ENCODE measurements around the gene IL20RA. TPM values are rescaled to one million over a fixed set of nuclear protein-coding genes. Genes with fewer than 3 reads are reported as not detected.

Gene IL20RA
- total RNA-seq, 2 experiments from 2014 or later: not detected

DNA sequence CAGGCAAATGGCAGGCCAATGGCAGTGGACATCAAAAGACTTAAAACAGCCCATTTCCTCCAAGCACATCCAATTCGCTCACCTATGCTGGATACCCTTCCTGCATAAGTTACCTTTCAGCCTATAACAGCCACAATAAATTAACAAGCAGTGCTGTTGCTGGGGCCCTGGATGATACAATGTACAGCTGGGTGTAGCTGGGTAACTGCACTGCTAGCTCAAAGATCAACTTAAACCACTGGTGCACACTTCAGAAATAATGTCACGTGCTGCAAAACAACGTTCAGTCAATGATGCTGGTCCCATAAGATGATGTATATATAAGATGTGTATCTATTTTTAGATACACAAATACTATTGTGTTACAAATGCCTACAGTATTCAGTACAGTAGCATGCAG is 13.6 kb downstream of the IL20RA start:
- H3K27me3 Mint-ChIP-seq: peaks cover 87% of the 10 kb centered on the region
- H3K4me3 Mint-ChIP-seq: no peak overlapping the region
- peaks cover 7% of the 10 kb centered on the region for H3K9me3 Mint-ChIP-seq
- ATAC-seq (ENCODE audit: low read depth): no peak
- POLR2A ChIA-PET: no interaction called here
- no peak overlapping the region for H3K27ac Mint-ChIP-seq
- no peak for DNase-seq
- H3K4me1 Mint-ChIP-seq: peaks cover 18% of the 10 kb centered on the region
- no peaks in the 10 kb centered on the region for H3K36me3 Mint-ChIP-seq

DNA sequence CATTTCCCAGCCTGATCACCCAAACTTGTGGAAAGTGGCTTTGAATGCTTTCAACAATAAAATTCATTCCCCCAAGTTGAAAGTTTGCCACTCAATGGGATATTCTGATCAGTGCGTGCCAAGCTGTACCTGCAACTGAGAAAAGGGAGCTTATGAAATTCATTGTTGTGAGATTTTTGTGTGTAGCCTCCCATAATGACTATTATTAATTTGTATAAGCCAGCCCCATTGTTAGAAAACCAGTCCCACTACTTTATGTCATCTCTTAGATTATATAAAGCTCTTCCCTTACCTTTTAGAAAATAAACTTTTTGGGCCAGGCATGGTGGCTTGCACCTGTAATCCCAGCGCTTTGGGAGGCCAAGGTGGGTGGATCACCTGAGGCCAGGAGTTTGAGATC is 15.9 kb downstream of the IL20RA start:
- POLR2A ChIA-PET: no interaction called here
- no peak for ATAC-seq (ENCODE audit: low read depth)
- Mint-ChIP-seq H3K36me3 (no peaks in the 10 kb centered on the region), H3K27me3 (peaks cover 92% of the 10 kb centered on the region), H3K4me3 (no peak overlapping the region), H3K27ac (no peak overlapping the region), H3K9me3 (peaks cover 5% of the 10 kb centered on the region), H3K4me1 (peaks cover 14% of the 10 kb centered on the region)
- no peak for DNase-seq

DNA sequence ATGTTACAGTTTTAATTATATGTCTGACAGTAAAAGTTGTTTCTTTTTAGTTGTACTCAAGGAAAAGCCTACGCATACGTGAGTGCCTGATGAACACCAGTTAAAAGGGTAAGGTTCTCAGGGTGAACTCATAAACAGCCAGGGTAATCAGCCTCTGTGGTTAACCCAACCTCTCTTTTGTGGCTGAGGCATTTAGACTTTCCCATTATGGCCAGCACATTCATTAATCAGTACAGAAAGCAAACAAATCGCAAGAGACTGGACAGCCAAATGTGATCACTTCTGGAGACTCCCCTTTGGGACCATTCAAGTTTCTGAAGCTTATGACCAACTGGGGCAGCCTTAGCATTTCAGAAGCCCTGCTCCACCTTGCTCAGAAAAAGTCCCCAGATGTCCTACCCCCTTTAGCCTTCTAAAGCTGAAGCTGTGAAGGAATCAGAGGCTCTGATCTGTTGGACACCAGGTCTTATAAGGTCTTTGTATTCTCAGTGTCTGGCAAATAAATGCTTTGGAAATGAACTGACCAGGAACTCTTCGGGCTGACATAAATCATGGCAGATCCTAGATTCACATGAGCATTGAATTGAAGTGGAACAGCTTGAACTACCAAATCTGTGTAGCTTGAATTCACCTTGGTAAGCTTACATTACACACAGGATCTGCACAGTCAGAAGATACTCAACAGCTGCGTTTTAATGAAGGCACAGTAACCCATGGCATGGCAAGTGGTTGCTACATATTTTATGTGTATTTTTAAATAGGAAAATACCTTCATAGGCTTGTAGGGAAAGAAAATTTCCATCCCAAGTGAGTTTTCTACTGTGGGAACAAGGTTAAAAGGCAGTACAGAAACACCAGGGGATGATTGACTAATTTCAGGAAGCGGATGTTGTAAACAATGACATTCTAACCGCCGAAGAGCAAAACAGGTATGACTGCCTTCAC is 18.7 kb downstream of the IL20RA start:
- H3K27me3 Mint-ChIP-seq: peaks cover 79% of the 10 kb centered on the region
- DNase-seq (no peak), ATAC-seq (ENCODE audit: low read depth) (no peak)
- H3K27ac Mint-ChIP-seq: no peak overlapping the region
- POLR2A ChIA-PET: no interaction called here
- H3K4me3 Mint-ChIP-seq: no peak overlapping the region
- H3K4me1 Mint-ChIP-seq: peaks cover 2% of the 10 kb centered on the region
- H3K36me3 Mint-ChIP-seq: no peaks in the 10 kb centered on the region
- H3K9me3 Mint-ChIP-seq: no peaks in the 10 kb centered on the region

DNA sequence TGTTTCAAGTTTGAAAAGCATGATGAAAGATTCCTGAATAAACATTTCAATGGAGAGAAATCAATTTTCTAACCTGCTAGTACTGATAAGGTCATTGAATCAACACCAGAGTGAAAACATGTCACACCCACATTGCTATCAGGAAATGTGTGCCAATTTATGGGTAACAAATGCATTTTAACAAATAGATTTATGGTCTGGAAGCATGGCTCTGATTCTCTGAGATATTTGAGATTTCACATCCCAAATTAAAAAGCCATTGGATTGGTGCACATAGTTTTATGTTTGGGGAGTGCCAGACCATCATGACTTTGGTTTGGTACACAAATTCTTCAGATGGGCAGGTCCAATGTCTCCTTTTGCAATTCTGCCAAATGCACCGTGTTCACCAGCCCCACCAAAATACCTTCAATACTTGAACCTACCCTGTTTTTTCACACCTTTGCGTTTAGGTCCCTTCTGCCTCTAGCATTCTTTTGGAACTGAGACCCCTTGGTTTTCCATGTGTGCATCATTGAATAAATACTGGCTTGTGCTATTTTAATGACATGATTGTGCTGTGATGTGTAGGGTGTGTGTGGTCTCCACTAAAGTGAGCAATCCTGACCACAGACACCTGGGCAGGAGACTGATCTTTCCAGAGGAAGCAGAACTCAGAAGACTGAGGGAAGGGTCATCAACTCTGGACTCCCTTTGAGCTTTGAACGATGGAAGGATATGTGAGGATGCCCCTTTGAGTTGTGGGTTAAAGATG is 20.4 kb downstream of the IL20RA start:
- Mint-ChIP-seq H3K4me1 (peaks cover 2% of the 10 kb centered on the region), H3K9me3 (no peaks in the 10 kb centered on the region), H3K27me3 (peaks cover 79% of the 10 kb centered on the region), H3K4me3 (no peak overlapping the region), H3K27ac (no peak overlapping the region), H3K36me3 (no peaks in the 10 kb centered on the region)
- POLR2A ChIA-PET: no interaction called here
- DNase-seq: no peak
- ATAC-seq (ENCODE audit: low read depth): no peak

DNA sequence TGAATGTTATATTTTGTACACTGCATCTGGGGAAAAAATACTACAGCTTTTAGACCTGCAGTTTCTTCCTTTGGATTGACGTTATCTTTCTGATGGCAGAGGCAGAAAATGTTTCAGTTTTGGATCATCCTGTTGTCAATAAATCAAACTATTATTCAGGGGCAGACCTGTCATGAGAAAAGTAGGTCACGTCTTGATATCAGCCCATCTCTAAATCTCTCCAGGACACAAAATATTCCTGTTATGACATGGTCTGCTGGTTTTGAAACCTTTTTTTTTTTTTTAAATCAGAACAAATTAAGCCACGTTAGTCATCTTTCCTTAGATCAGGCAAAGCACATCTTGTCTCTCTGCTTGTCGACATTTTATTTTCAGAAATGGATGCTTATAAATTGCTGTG is 24.0 kb downstream of the IL20RA start:
- no peaks in the 10 kb centered on the region for H3K36me3 Mint-ChIP-seq
- H3K9me3 Mint-ChIP-seq: no peaks in the 10 kb centered on the region
- POLR2A ChIA-PET: no interaction called here
- no peak overlapping the region for H3K27ac Mint-ChIP-seq
- H3K4me1 Mint-ChIP-seq: peaks cover 3% of the 10 kb centered on the region
- DNase-seq (no peak), ATAC-seq (ENCODE audit: low read depth) (no peak)
- no peak overlapping the region for H3K4me3 Mint-ChIP-seq
- H3K27me3 Mint-ChIP-seq: peaks cover 77% of the 10 kb centered on the region

DNA sequence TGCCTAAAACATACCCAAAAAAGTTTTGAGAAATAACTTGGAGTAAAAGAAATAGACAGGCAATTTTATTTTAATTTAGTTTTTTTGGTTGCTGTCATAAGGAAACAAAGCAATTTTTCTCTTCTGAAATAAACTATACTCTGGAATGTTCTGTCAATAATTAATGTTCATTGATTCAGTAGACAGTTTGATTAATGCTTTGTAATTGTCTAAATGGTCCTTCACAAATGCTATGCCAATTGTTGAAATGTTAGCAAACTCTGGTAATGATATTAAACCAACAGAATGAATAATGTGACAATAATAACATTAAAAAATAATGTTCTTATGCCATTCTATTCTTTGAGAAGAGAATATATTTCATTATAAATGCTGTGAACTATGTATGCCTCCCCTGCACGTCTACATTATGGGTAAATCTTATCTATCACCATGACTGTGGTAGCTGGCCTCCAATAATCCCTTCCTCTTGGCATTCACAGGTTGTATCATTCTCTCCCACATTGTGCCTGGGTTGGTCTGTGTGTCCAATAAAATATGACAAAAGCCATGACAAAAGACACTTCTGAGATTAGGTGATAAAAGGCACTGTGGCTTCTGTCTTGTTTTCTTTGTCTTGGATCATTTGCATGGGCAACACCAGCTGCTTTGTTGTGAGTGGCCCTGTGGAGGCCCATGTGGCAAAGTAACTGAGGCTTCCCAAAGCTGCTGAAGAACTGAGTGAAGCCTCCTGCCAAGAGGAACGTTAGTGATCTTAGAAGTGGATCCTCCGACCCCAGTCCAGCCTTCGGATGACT is 25.1 kb downstream of the IL20RA start:
- Mint-ChIP-seq H3K9me3 (no peaks in the 10 kb centered on the region), H3K4me1 (peaks cover 3% of the 10 kb centered on the region), H3K27me3 (peaks cover 77% of the 10 kb centered on the region), H3K4me3 (no peak overlapping the region), H3K36me3 (no peaks in the 10 kb centered on the region), H3K27ac (no peak overlapping the region)
- ATAC-seq (ENCODE audit: low read depth): no peak
- DNase-seq: no peak
- POLR2A ChIA-PET: no interaction called here

DNA sequence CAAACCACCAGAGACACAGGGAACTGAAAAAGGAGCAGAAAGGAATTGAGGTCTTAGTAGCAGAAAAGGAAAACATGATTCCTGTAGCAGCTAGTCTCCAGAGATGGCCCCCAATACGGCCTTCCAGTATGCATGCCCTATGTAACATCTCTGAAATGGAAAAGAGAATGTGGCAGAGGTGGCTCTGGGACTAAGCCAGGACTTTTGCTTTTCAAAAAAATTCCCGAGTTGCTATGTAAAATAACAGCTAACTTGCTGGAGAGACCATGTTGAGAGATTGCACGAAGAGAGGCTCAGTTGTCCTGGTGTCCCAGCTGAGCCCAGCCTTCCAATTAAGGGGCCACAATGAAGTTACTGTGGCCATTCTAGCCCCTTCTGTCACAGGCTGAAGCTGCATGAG is 27.7 kb downstream of the IL20RA start:
- Mint-ChIP-seq H3K36me3 (no peaks in the 10 kb centered on the region), H3K9me3 (no peaks in the 10 kb centered on the region), H3K4me3 (no peak overlapping the region), H3K27ac (no peak overlapping the region), H3K4me1 (peaks cover 2% of the 10 kb centered on the region), H3K27me3 (peaks cover 74% of the 10 kb centered on the region)
- no peak for DNase-seq
- ATAC-seq (ENCODE audit: low read depth): no peak
- POLR2A ChIA-PET: no interaction called here

DNA sequence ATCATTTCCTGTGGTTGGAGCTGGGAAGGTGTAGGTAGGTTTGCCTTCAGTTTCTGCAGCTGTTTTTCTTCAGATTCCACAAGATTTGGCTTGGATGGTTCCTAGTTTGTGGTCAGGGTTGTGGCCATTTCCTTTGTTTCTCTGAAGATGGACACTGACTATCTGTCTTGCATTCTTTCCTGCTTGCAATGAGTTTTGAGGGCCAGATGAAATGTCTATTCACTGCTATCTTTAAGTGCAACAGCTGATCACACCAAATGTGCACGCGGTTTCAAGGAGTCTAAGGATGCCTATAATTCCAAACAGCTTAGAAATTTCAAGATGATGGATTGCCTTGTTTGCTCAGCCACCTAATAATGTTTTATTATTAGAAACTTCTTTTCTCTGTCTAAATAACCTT is 28.4 kb downstream of the IL20RA start:
- no peak overlapping the region for H3K27ac Mint-ChIP-seq
- peaks cover 2% of the 10 kb centered on the region for H3K4me1 Mint-ChIP-seq
- H3K27me3 Mint-ChIP-seq: peaks cover 78% of the 10 kb centered on the region
- no peak for DNase-seq
- H3K4me3 Mint-ChIP-seq: no peak overlapping the region
- no peak for ATAC-seq (ENCODE audit: low read depth)
- POLR2A ChIA-PET: no interaction called here
- H3K9me3 Mint-ChIP-seq: no peaks in the 10 kb centered on the region
- no peaks in the 10 kb centered on the region for H3K36me3 Mint-ChIP-seq

DNA sequence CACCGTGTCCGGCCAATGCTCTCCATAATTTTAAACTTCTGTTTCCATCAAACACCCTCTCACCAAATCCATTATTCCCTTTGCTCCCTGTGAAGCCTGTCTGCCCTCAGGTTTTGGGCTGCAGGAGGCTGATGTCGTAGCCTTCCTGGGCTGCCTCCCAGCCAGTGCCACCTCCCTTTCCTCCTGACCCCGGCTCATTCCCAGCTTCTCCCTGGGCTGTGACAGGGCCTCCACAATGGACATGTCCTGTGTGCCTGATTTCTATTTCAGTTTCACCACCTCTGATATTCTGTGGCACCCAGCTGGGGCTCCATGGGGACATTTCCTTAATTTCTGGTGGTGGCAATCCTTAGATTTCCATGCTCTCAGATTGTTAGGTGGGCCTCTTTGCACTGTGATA is 28.8 kb downstream of the IL20RA start:
- POLR2A ChIA-PET: no interaction called here
- H3K4me1 Mint-ChIP-seq: peaks cover 2% of the 10 kb centered on the region
- no peak for ATAC-seq (ENCODE audit: low read depth)

DNA sequence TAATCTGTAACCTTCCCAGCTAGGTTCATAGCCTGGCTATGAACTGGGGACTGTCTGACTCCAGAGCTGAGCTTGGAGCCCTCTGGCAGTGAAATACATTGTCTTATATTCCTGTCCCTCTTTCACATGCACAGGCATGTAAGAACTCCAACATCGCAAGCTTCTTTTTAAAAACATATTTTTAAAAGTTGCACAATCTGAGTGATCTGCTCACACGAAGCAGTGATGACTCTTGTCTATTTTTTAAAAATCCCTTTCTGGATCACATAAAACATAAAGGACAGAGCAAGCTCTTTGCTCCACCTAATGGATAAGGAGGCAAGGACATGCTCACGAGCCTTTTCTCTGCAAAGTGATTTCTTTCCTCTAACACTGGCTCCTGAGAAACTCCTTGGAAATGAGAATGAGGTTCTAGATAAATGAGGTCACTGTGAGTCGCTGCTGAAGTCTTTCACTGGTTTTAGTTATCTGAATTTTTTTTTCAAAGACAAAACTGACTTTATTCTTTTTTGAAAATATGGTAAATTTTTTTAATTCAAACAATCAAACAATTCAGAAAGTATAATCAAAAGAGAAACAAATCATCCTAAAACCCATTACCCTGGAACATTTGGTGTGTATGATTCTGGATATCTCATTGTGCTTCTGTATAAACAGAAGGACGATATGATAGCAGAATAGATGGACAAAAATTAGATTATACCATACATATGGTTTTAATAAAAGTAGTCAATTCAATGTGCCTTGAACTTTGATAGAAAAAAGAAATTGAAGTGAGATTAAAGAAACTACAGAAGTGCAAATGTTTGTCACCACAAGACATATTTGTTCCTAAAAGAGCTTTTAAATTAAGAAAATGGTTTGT is 30.8 kb downstream of the IL20RA start:
- no peak overlapping the region for H3K27ac Mint-ChIP-seq
- no peaks in the 10 kb centered on the region for H3K9me3 Mint-ChIP-seq
- H3K27me3 Mint-ChIP-seq: peaks cover 68% of the 10 kb centered on the region

More for the DNA sequence above, 28.8 kb downstream of the IL20RA start:
- peaks cover 75% of the 10 kb centered on the region for H3K27me3 Mint-ChIP-seq
- H3K27ac Mint-ChIP-seq: no peak overlapping the region
- no peaks in the 10 kb centered on the region for H3K9me3 Mint-ChIP-seq
- no peaks in the 10 kb centered on the region for H3K36me3 Mint-ChIP-seq
- DNase-seq: no peak
- no peak overlapping the region for H3K4me3 Mint-ChIP-seq

DNA sequence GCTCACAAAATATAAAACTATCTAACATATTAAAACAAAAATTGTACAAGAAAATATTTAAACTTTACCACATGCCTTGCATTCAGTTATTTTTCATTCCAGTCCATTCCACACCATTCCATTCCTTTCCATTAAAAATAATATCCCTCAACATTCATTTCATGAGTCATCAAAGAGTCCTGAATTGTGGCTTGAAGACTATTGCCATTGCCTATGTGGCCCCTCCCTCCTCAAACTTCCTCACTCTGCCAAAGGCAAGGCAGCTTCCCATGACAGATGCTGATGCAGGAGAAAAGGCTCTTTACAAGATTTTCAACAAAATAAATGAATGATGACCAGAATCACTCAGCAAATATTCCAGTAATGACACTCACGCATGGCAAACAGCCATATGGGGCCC is 31.7 kb downstream of the IL20RA start:
- POLR2A ChIA-PET: no interaction called here
- H3K4me3 Mint-ChIP-seq: no peak overlapping the region
- DNase-seq: no peak
- H3K4me1 Mint-ChIP-seq: peaks cover 2% of the 10 kb centered on the region
- H3K36me3 Mint-ChIP-seq: no peaks in the 10 kb centered on the region
- no peak for ATAC-seq (ENCODE audit: low read depth)
- H3K9me3 Mint-ChIP-seq: no peaks in the 10 kb centered on the region
- peaks cover 67% of the 10 kb centered on the region for H3K27me3 Mint-ChIP-seq
- H3K27ac Mint-ChIP-seq: no peak overlapping the region

More for the DNA sequence above, 30.8 kb downstream of the IL20RA start:
- Mint-ChIP-seq H3K4me1 (peaks cover 2% of the 10 kb centered on the region), H3K4me3 (no peak overlapping the region), H3K36me3 (no peaks in the 10 kb centered on the region)
- DNase-seq: no peak
- ATAC-seq (ENCODE audit: low read depth): no peak
- POLR2A ChIA-PET: no interaction called here

DNA sequence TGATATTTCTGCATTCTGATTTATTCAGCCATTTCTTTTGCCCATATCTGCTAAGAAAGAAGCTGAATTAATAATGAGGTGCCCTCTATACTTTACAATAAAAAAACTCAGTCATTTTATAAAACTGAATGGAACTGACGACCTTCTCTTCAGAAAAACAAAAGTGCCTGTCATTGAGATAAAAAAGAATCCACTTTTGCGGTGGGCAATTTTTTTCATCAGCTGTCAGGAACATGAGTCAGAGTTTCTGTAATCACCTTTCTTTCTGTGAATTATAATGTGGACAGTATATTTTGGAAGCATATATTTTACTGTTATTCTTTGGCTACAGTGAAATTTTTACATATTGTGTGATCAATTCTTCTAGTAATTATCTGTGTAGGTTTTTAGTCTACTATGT is 33.4 kb downstream of the IL20RA start:
- Mint-ChIP-seq H3K27me3 (peaks cover 62% of the 10 kb centered on the region), H3K4me3 (no peak overlapping the region), H3K36me3 (no peaks in the 10 kb centered on the region), H3K27ac (no peak overlapping the region), H3K4me1 (peaks cover 2% of the 10 kb centered on the region), H3K9me3 (no peaks in the 10 kb centered on the region)
- ATAC-seq (ENCODE audit: low read depth): no peak
- DNase-seq: no peak
- POLR2A ChIA-PET: no interaction called here
